Fibroblast of lung (primary cell): ENCODE results near the gene PTPN9. TPM values are rescaled to one million over a fixed set of nuclear protein-coding genes. Genes with fewer than 3 reads are reported as not detected.
A peak's percentile ranks its signal among the peaks of the same experiment; 100 is the strongest.

Experiments used
- DNase-seq, 2 donors: peaks; one replicate each; pipeline versions ENCODE4 v3.0.0 to v3.0.0-alpha.2; 2010; ENCODE audit warnings: low read depth in 2 of 2
- H2AFZ ChIP-seq: 2 replicates; pipeline ENCODE4 v1.5.1; 2012; ENCODE audit warnings: low read length, control low read depth, inconsistent platforms
- H3K27ac ChIP-seq: 2 replicates; pipeline ENCODE4 v1.5.1; 2011; ENCODE audit warnings: low read length, control low read depth; ENCODE audit not compliant: insufficient read depth
- H3K27me3 ChIP-seq: 2 replicates; pipeline ENCODE4 v1.5.1; 2011; ENCODE audit warnings: mild to moderate bottlenecking, low read length; ENCODE audit not compliant: control insufficient read depth, insufficient read depth
- H3K36me3 ChIP-seq: 2 replicates; pipeline ENCODE4 v1.5.1; 2011; ENCODE audit warnings: low read length; ENCODE audit not compliant: control insufficient read depth, insufficient read depth
- H3K4me1 ChIP-seq: 2 replicates; pipeline ENCODE4 v1.5.1; 2011; ENCODE audit warnings: low read length; ENCODE audit not compliant: control insufficient read depth, insufficient read depth; ENCODE audit errors: extremely low read depth
- H3K4me2 ChIP-seq: 2 replicates; pipeline ENCODE4 v1.5.1; 2011; ENCODE audit warnings: low read length, control low read depth; ENCODE audit not compliant: insufficient read depth; ENCODE audit errors: extremely low read depth
- H3K4me3 ChIP-seq, 4 experiments: fragments of 200-600 bp in 1 of 4; sonication (generic) in 1 of 4; replicated peaks in 1 of 4; 2 replicates each; pipeline ENCODE4 v1.5.1; 2011 to 2016; ENCODE audit warnings: low read length in 4 of 4, low read depth in 3 of 4, mild to moderate bottlenecking in 3 of 4, control low read depth in 2 of 4, inconsistent platforms in 1 of 4, mixed read lengths in 1 of 4; ENCODE audit not compliant: insufficient read depth in 1 of 4; ENCODE audit errors: control extremely low read depth in 1 of 4
- H3K79me2 ChIP-seq: 2 replicates; pipeline ENCODE4 v1.5.1; 2012; ENCODE audit warnings: mild to moderate bottlenecking, low read length, inconsistent platforms; ENCODE audit not compliant: control insufficient read depth, insufficient read depth
- H3K9ac ChIP-seq: 2 replicates; pipeline ENCODE4 v1.5.1; 2011; ENCODE audit warnings: mild to moderate bottlenecking, low read length, control low read depth; ENCODE audit not compliant: insufficient read depth
- H3K9me3 ChIP-seq: 2 replicates; pipeline ENCODE4 v1.5.1; 2012; ENCODE audit warnings: low read depth, low read length; ENCODE audit not compliant: control insufficient read depth, insufficient read depth
- H4K20me1 ChIP-seq: 2 replicates; pipeline ENCODE4 v1.5.1; 2011; ENCODE audit warnings: low read length; ENCODE audit not compliant: control insufficient read depth, insufficient read depth; ENCODE audit errors: extremely low read depth
- EZH2 ChIP-seq: IDR thresholded peaks from 2 replicates; pipeline ENCODE4 v1.5.1; 2012; ENCODE audit warnings: low read length, control low read depth, mild to moderate bottlenecking; ENCODE audit errors: missing control alignments
- polyA plus RNA-seq, 2 donors: library from polyadenylated mRNA; depleted of rRNA in 1 of 2; stranded (reverse) in 1 of 2; unstranded in 1 of 2; fragments of >200 nt; gene quantifications; 2 replicates each; pipeline ENCODE4 v1.2.1, GENCODE V29; 2011 to 2012; ENCODE audit warnings: missing spikeins in 1 of 2
- total RNA-seq: library from RNA; depleted of rRNA; stranded (reverse); fragments of >200 nt; gene quantifications from 2 replicates; pipeline ENCODE4 v1.2.1, GENCODE V29; 2014
- TF ChIP-seq, protein P1 (sequence below), 2 donors: IDR thresholded peaks in 1 of 2; conservative IDR thresholded peaks in 1 of 2; 1 replicate in 1 of 2; 2 replicates in 1 of 2; pipeline ENCODE4 v1.5.1; 2011 to 2012; ENCODE audit warnings: low read length in 2 of 2, control low read depth in 1 of 2, inconsistent platforms in 1 of 2, low read depth in 1 of 2, mild to moderate bottlenecking in 1 of 2

Gene PTPN9
- total and polyA plus RNA-seq, 2 donors (not counting 1 experiment from before 2014, with no cell fraction given), result 20.6 to 41.6 TPM

DNA sequence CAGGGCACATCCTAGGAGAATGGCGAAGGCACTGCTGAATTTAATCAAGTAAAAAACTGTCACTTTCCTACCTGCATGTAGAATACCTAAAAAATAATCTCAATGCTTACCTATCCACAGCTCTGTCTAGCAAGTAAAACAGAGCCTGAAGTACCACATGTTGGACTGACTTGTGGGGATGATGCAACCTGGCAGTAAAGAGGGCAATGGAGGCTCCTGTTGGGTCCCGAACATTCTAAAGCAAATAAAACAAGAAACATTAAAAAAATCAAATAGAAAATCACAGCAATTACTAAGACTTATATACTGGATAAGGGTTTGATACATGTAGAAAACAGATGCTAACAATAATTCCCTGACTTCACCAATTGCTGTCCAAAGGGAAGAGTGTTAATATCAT is 56.1 kb downstream of the PTPN9 start:
- Histone ChIP-seq H2AFZ (no peak overlapping the region), H3K9me3 (no peaks in the 10 kb centered on the region), H3K36me3 (peaks cover 11% of the 10 kb centered on the region), H3K4me3 (no peak overlapping the region), H3K79me2 (peaks cover 2% of the 10 kb centered on the region), H4K20me1 (no peaks in the 10 kb centered on the region), H3K27ac (no peak overlapping the region), H3K4me1 (no peaks in the 10 kb centered on the region), H3K4me2 (no peak overlapping the region), H3K27me3 (no peaks in the 10 kb centered on the region), H3K9ac (no peak overlapping the region)
- DNase-seq, result peak in 1 of 2 donors; percentile 58
- TF ChIP-seq EZH2, result no peak
- TF ChIP-seq, protein P1, sequence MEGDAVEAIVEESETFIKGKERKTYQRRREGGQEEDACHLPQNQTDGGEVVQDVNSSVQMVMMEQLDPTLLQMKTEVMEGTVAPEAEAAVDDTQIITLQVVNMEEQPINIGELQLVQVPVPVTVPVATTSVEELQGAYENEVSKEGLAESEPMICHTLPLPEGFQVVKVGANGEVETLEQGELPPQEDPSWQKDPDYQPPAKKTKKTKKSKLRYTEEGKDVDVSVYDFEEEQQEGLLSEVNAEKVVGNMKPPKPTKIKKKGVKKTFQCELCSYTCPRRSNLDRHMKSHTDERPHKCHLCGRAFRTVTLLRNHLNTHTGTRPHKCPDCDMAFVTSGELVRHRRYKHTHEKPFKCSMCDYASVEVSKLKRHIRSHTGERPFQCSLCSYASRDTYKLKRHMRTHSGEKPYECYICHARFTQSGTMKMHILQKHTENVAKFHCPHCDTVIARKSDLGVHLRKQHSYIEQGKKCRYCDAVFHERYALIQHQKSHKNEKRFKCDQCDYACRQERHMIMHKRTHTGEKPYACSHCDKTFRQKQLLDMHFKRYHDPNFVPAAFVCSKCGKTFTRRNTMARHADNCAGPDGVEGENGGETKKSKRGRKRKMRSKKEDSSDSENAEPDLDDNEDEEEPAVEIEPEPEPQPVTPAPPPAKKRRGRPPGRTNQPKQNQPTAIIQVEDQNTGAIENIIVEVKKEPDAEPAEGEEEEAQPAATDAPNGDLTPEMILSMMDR (conservative IDR thresholded peaks at IDR 0.05 in 1 of 2, IDR thresholded peaks at IDR 0.05 in 1 of 2; ENCODE audit: low read depth in 1 of 2, low read length in 2 of 2), result no peak

DNA sequence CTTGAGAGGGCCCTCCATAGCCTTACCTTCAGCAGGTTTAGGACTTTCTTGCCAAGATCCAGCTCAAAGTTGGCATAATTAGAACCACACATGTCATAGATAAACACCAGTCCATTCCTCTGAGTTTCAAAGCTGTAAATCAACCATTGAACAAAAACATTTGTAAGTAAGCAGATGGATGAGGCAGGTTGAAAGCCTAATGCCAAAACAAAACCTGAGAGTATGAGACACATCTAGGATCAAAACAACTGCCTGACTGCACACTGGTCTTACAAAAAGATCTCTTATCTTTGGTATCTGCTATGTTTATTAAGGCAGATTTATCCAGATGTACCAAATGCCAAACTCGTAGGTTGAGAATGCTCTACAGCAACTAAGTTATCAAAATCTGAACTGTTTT is 61.9 kb downstream of the PTPN9 start:
- Histone ChIP-seq H3K4me1 (peaks cover 2% of the 10 kb centered on the region), H3K27ac (no peak overlapping the region), H3K36me3 (peaks cover 3% of the 10 kb centered on the region), H2AFZ (no peak overlapping the region), H3K4me2 (no peak overlapping the region), H3K27me3 (no peaks in the 10 kb centered on the region), H3K9ac (no peak overlapping the region), H3K4me3 (no peak overlapping the region), H4K20me1 (no peaks in the 10 kb centered on the region), H3K9me3 (no peaks in the 10 kb centered on the region), H3K79me2 (no peaks in the 10 kb centered on the region)
- peak in 1 of 2 donors; percentile 5 for DNase-seq
- no peak for TF ChIP-seq EZH2
- TF ChIP-seq, protein P1 (conservative IDR thresholded peaks at IDR 0.05 in 1 of 2, IDR thresholded peaks at IDR 0.05 in 1 of 2; ENCODE audit: low read depth in 1 of 2, low read length in 2 of 2), result no peak

DNA sequence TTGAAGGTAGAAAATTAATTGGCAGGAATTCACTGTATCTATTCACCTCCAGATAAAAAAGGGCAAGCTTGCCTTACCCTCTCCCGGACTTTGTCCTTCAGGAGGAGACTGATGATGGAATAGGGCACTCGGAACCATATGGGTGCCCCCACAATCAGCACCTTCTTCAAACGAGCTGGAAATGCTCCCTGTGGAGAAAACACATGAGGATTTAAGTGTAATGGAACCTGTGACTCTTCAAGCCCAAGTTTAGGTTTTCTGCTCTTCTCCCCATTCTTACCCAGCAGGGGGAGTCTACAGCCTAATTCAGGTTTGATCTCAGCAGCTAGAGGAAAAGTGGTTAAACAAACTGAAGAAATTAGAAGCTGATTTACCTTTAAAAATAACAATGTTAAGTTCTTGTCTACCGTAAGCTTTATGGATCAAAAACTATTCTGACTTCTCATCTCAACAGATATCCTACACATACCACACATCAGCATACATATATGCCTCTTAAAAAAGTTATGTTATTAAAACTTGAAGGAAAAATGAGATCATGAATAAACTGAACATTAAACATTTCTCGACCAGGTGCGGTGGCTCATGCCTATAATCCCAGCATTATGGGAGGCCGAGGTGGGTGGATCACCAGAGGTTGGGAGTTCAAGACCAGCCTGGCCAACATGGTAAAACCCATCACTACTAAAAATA is 70.1 kb downstream of the PTPN9 start:
- no peaks in the 10 kb centered on the region for H3K79me2 ChIP-seq
- H3K36me3 ChIP-seq, result peaks cover 3% of the 10 kb centered on the region
- no peak overlapping the region for H3K9ac ChIP-seq
- TF ChIP-seq, protein P1 (conservative IDR thresholded peaks at IDR 0.05 in 1 of 2, IDR thresholded peaks at IDR 0.05 in 1 of 2; ENCODE audit: low read depth in 1 of 2, low read length in 2 of 2), result peak; percentile 76 to 81
- TF ChIP-seq EZH2, result no peak
- no peaks in the 10 kb centered on the region for H4K20me1 ChIP-seq
- H3K4me2 ChIP-seq, result no peak overlapping the region
- H3K4me1 ChIP-seq, result no peaks in the 10 kb centered on the region
- DNase-seq, result peak; percentile 53 to 75
- H2AFZ ChIP-seq, result no peak overlapping the region
- H3K27ac ChIP-seq, result no peak overlapping the region
- no peaks in the 10 kb centered on the region for H3K27me3 ChIP-seq
- no peaks in the 10 kb centered on the region for H3K9me3 ChIP-seq
- no peak overlapping the region for H3K4me3 ChIP-seq
